Measurements from ENCODE around the gene RASGRF2.
"Not testable (repeated sequence)": the region's sequence is repeated elsewhere in the genome, so short reads cannot be mapped to it uniquely, and the experiment has no call there.

The RASGRF2 gene

GRCh38 chr5:81254886-81255559, 294.9 kb downstream of the RASGRF2 start:
- TF ChIP-seq CTCF (IDR thresholded peaks at IDR 0.05; ENCODE audit: control insufficient read depth, insufficient read depth, low read depth, low read length, missing control alignments): no peak

GRCh38 chr5:81256766-81257165, 296.6 kb downstream of the RASGRF2 start:
- TF ChIP-seq CTCF (IDR thresholded peaks at IDR 0.05; ENCODE audit: control insufficient read depth, insufficient read depth, low read depth, low read length, missing control alignments): no peak
- H3K4me3 ChIP-seq (ENCODE audit: control insufficient read depth, low read depth, low read length): no peak overlapping the region
- no peak for DNase-seq (ENCODE audit: low read depth)

More at GRCh38 chr5:81254886-81255559, 294.9 kb downstream of the RASGRF2 start:
- H3K4me3 ChIP-seq (ENCODE audit: control insufficient read depth, low read depth, low read length): no peak overlapping the region
- no peak for DNase-seq (ENCODE audit: low read depth)

- DNase-seq (ENCODE audit: low read depth); H3K4me3 ChIP-seq (ENCODE audit: control insufficient read depth, low read depth, low read length): not testable (repeated sequence)
Measured at GRCh38 chr5:81262796-81263195, 302.6 kb downstream of the RASGRF2 start.

GRCh38 chr5:81265101-81265500, 304.9 kb downstream of the RASGRF2 start:
- no peak for DNase-seq (ENCODE audit: low read depth)
- H3K4me3 ChIP-seq (ENCODE audit: control insufficient read depth, low read depth, low read length): no peak overlapping the region

GRCh38 chr5:81268521-81269196, 308.5 kb downstream of the RASGRF2 start:
- DNase-seq (ENCODE audit: low read depth): peak; percentile 61

More at GRCh38 chr5:81265101-81265500, 304.9 kb downstream of the RASGRF2 start:
- TF ChIP-seq CTCF (IDR thresholded peaks at IDR 0.05; ENCODE audit: control insufficient read depth, insufficient read depth, low read depth, low read length, missing control alignments): no peak

GRCh38 chr5:81269751-81270393, 309.7 kb downstream of the RASGRF2 start:
- no peak for DNase-seq (ENCODE audit: low read depth)
- no peak overlapping the region for H3K4me3 ChIP-seq (ENCODE audit: control insufficient read depth, low read depth, low read length)
- no peak for TF ChIP-seq CTCF (IDR thresholded peaks at IDR 0.05; ENCODE audit: control insufficient read depth, insufficient read depth, low read depth, low read length, missing control alignments)

More at GRCh38 chr5:81268521-81269196, 308.5 kb downstream of the RASGRF2 start:
- H3K4me3 ChIP-seq (ENCODE audit: control insufficient read depth, low read depth, low read length): no peak overlapping the region
- TF ChIP-seq CTCF (IDR thresholded peaks at IDR 0.05; ENCODE audit: control insufficient read depth, insufficient read depth, low read depth, low read length, missing control alignments): no peak

- H3K4me3 ChIP-seq (ENCODE audit: control insufficient read depth, low read depth, low read length); DNase-seq (ENCODE audit: low read depth): not testable (repeated sequence)
Measured at GRCh38 chr5:81270394-81271027, 310.3 kb downstream of the RASGRF2 start.
